GM20000 (cell line): Measurements from ENCODE around the gene ANO1.

ENCODE experiments used
- DNase-seq: peaks from one replicate; pipeline ENCODE4 v3.0.0; 2012; ENCODE audit warnings: low spot score
- TF ChIP-seq, protein P1 (sequence below): IDR thresholded peaks from 2 replicates; pipeline ENCODE4 v1.5.1; 2012; ENCODE audit warnings: mild to moderate bottlenecking, control low read depth; ENCODE audit errors: extremely low read depth, missing control alignments

The ANO1 gene

DNA sequence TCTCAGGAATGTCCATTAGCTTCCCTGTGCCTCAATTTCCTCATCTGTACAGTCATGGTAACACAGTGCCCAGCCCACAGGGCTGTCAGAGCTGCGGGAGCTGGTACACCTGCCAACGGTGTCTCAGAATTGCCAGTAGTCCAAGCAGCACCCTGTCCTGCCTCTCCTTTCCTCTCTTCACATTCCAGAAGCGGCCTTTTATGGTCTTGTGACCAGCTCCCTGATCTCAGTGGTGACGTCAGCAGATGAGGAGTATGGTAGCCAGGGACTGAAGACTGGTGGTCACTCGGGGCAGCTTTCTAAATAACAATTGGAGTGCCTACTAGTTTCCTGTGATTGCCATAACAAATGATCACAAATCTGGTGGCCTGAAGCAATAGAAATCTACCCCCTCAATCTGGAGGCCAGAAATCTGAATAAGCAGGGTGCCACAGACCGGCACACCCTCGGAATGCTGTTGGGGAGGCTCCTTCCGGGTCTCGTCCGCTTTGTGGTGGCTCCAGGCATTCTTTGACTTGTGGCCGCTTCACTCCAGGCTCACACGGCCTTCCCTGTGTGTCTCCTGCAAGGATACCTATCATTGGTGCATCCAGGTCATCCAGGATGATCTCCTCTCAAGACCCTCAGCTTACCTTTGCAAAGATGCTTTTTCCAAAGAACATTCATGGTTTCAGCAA, 127.1 kb downstream of the ANO1 start:
- TF ChIP-seq, protein P1, sequence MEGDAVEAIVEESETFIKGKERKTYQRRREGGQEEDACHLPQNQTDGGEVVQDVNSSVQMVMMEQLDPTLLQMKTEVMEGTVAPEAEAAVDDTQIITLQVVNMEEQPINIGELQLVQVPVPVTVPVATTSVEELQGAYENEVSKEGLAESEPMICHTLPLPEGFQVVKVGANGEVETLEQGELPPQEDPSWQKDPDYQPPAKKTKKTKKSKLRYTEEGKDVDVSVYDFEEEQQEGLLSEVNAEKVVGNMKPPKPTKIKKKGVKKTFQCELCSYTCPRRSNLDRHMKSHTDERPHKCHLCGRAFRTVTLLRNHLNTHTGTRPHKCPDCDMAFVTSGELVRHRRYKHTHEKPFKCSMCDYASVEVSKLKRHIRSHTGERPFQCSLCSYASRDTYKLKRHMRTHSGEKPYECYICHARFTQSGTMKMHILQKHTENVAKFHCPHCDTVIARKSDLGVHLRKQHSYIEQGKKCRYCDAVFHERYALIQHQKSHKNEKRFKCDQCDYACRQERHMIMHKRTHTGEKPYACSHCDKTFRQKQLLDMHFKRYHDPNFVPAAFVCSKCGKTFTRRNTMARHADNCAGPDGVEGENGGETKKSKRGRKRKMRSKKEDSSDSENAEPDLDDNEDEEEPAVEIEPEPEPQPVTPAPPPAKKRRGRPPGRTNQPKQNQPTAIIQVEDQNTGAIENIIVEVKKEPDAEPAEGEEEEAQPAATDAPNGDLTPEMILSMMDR, result no peak
- no peak for DNase-seq

DNA sequence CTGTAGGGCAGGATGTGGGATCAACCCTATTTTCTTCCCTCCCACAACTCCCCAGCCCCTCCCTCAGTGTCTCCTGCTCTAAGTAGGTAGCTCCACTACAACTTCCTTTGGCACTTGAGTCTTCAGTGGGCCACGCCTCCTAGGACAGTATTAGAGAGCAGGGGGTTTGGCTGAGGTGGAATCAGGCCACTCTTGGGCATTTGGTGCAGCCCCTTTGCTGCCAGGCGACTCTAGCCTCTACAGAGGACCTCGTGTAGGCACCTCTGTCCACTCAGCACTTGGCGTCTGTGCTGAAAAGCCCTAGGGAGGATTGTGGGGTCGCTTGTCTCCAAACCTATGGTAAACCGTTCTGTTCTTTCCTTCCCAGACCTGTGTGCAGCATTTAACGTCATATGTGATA, 127.6 kb downstream of the ANO1 start:
- no peak for DNase-seq
- TF ChIP-seq, protein P1, result no peak

DNA sequence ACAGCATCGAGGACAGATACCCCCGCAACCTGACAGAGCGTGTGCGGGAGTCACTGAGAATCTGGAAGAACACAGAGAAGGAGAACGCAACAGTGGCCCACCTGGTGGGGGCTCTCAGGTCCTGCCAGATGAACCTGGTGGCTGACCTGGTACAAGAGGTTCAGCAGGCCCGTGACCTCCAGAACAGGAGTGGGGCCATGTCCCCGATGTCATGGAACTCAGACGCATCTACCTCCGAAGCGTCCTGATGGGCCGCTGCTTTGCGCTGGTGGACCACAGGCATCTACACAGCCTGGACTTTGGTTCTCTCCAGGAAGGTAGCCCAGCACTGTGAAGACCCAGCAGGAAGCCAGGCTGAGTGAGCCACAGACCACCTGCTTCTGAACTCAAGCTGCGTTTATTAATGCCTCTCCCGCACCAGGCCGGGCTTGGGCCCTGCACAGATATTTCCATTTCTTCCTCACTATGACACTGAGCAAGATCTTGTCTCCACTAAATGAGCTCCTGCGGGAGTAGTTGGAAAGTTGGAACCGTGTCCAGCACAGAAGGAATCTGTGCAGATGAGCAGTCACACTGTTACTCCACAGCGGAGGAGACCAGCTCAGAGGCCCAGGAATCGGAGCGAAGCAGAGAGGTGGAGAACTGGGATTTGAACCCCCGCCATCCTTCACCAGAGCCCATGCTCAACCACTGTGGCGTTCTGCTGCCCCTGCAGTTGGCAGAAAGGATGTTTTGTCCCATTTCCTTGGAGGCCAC, 128.3 kb downstream of the ANO1 start:
- DNase-seq, result no peak
- TF ChIP-seq, protein P1, result no peak

DNA sequence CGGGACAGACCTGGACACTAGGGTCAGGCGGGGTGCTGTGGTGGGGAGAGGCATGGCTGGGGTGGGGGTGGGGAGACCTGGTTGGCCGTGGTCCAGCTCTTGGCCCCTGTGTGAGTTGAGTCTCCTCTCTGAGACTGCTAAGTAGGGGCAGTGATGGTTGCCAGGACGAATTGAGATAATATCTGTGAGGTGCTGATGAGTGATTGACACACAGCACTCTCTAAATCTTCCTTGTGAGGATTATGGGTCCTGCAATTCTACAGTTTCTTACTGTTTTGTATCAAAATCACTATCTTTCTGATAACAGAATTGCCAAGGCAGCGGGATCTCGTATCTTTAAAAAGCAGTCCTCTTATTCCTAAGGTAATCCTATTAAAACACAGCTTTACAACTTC, 128.9 kb downstream of the ANO1 start:
- DNase-seq, result no peak
- TF ChIP-seq, protein P1, result no peak

DNA sequence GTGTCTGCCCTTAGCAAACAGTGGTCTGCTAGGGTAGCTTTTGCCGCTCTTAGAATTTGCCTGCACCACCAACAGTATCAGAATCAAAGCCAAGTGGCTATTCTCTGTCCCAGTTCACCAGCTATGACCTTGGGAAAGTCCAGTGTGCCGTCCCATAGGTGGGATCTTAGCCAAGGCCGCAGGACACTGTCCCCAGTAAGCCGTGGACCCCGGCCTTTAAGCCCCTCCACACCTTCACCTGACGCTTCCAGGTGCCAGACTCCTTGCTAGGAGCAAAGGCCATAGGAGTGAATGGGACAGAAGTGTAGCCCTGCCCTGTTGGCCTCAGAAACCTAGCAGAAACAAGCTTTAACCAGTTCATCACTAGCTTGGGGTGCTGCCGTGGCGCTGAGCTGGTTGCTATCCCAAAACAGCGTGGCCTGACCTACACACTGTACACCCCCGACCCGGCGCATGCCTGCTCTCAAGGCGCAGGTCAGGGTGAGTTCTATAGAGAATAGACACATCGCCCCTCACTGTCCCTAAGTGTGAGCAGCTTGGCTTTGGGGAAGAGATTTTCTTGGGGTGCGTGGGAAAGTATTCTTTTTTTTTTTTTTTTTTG, 129.5 kb downstream of the ANO1 start:
- TF ChIP-seq, protein P1, result no peak
- no peak for DNase-seq

DNA sequence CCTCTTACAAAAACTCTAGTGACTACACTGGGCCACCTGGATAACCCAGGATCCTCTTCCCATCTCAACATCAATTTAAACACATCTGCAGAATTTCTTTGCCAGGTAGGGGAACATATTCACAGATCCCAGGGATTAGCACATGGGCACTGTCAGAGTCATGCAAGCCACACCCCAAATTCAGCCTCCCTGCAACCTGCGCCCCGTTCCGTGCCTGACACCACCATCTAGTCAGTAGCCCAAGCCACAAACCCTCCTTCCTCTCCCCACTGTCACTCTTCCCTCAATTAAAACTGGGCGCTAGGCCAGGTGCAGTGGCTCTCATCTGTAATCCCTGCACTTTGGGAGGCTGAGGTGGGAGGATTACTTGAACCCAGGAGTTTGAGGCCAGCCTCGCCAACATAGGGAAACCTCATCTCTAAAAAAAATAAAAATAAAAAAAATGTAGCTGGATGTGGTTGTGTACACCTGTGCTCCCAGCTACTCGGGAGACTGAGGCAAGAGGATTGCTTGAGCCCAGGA, 131.3 kb downstream of the ANO1 start:
- TF ChIP-seq, protein P1, result no peak
- DNase-seq, result no peak

DNA sequence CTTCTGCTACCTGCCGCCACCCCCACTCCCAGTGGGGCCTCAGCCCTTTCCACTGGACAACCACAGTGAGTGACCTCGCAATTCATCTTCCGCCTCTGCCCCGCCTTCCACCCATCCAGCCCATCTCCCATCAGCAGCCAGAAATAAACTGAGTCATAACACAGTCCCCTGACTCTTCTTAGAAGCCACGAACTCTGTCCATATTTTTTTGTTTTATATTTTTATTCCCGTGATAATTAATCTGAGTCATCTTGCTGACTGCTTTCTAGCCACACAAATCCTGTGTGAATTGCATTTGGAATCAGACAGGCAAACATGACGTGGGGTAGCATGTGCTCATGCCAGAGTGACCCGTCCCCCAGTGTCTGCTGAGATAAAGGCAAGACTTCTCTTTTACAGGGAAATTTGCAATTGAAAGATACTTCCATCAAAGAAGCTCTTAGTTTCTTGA, 132.0 kb downstream of the ANO1 start:
- TF ChIP-seq, protein P1, result no peak
- DNase-seq, result no peak
